GM06990 (cell line): ENCODE measurements around the gene CDH12.

Experiments used
- DNase-seq: peaks from one replicate; pipeline ENCODE4 v3.0.0-alpha.2; 2011; ENCODE audit not compliant: insufficient read length; ENCODE audit errors: extremely low read depth
- H3K27me3 ChIP-seq: replicated peaks from 2 replicates; pipeline ENCODE4 v1.6.0; 2011; ENCODE audit warnings: low read length; ENCODE audit not compliant: control insufficient read depth, insufficient read depth
- H3K36me3 ChIP-seq: 2 replicates; pipeline ENCODE4 v1.5.1; 2011; ENCODE audit warnings: low read length; ENCODE audit not compliant: control insufficient read depth, insufficient read depth
- H3K4me3 ChIP-seq: replicated peaks from 2 replicates; pipeline ENCODE4 v1.5.1; 2011; ENCODE audit warnings: low read depth, mild to moderate bottlenecking, control low read depth, low read length
- TF ChIP-seq, protein P1 (sequence below): IDR thresholded peaks from 2 replicates; pipeline ENCODE4 v1.5.1; 2011; ENCODE audit warnings: low read length, control low read depth, mild to moderate bottlenecking, inconsistent platforms; ENCODE audit not compliant: insufficient read depth, poor library complexity, severe bottlenecking

CDH12 gene

DNA sequence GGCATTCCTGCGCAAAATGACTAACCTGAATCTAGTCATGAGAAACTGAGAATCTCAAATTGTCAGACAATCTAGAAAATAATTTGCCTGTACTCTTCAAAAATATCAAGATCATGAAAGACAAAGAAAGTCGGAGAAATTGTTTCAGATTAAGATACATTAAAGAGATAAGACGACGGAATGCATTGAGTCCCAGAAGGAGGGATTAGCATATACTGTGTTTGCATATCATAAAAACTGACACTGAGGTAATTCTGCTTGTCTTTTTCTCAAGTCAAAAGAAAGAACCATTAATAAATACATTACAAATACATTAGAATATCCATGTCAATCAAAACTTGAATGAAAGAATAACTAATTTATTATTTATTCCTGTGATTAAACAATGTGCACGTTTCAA is 88.4 kb downstream of the CDH12 start:
- TF ChIP-seq, protein P1, sequence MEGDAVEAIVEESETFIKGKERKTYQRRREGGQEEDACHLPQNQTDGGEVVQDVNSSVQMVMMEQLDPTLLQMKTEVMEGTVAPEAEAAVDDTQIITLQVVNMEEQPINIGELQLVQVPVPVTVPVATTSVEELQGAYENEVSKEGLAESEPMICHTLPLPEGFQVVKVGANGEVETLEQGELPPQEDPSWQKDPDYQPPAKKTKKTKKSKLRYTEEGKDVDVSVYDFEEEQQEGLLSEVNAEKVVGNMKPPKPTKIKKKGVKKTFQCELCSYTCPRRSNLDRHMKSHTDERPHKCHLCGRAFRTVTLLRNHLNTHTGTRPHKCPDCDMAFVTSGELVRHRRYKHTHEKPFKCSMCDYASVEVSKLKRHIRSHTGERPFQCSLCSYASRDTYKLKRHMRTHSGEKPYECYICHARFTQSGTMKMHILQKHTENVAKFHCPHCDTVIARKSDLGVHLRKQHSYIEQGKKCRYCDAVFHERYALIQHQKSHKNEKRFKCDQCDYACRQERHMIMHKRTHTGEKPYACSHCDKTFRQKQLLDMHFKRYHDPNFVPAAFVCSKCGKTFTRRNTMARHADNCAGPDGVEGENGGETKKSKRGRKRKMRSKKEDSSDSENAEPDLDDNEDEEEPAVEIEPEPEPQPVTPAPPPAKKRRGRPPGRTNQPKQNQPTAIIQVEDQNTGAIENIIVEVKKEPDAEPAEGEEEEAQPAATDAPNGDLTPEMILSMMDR = no peak
- Histone ChIP-seq H3K4me3 (no peak overlapping the region), H3K27me3 (no peaks in the 10 kb centered on the region), H3K36me3 (no peaks in the 10 kb centered on the region)
- no peak for DNase-seq

DNA sequence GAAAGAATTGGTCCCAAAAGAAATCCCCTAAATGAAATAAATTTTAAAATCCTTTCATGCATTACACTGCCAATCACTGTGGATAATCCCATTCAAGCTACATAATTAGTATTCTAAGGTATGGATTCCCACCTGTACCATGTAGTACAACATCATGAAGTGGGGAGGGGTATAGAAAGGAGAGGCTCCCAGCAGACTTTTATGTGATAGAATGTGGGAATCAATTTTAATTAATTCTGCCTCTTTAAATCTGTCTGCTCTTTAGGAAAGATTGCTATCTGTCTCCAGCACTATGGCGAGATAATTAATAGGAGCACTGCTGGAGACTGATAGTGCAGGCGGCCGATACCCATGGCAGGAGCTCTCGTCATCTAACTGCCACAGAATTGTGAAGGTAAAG is 95.4 kb downstream of the CDH12 start:
- Histone ChIP-seq H3K36me3 (no peaks in the 10 kb centered on the region), H3K27me3 (no peaks in the 10 kb centered on the region), H3K4me3 (no peak overlapping the region)
- TF ChIP-seq, protein P1 = no peak
- no peak for DNase-seq

DNA sequence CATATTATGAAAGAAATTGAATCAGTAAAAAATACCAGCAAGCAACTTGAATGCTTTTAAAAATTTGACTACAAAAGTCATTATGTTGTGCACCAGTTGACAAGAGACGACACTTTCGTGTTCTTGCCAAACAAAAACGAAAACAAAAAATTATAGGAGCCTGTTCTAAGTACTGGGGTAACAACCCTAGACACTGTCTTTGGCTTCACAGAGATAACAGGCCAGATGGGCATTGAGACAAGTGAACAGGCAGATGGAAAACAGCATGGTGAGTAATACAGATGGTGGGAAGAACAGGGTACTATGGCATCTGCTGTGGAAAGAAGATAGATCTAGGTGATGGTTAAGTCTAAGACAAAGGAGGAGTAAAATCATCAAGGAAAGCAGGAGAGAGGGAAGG is 99.0 kb downstream of the CDH12 start:
- TF ChIP-seq, protein P1 = no peak
- no peaks in the 10 kb centered on the region for H3K27me3 ChIP-seq
- no peak for DNase-seq
- H3K36me3 ChIP-seq = no peaks in the 10 kb centered on the region
- no peak overlapping the region for H3K4me3 ChIP-seq

DNA sequence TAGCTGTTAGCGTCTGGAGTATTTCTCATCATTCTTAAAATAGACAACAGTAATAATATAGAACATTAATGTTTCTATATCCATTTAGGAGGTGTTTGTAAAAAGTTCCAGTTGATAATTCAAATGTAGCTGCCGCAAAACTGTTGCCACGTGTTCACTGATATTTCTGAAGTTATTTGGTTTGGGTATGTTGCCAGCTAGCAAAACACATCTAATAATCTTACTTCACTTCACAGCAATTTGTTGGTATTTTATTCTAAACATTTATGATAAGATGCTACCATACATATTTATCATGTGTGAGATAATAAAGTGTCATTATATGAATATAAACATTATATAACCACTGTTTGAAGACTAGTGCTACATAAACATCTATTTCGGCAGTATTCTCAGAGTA is 101.6 kb downstream of the CDH12 start:
- TF ChIP-seq, protein P1 = no peak
- H3K27me3 ChIP-seq = no peaks in the 10 kb centered on the region
- no peaks in the 10 kb centered on the region for H3K36me3 ChIP-seq
- no peak overlapping the region for H3K4me3 ChIP-seq
- no peak for DNase-seq

DNA sequence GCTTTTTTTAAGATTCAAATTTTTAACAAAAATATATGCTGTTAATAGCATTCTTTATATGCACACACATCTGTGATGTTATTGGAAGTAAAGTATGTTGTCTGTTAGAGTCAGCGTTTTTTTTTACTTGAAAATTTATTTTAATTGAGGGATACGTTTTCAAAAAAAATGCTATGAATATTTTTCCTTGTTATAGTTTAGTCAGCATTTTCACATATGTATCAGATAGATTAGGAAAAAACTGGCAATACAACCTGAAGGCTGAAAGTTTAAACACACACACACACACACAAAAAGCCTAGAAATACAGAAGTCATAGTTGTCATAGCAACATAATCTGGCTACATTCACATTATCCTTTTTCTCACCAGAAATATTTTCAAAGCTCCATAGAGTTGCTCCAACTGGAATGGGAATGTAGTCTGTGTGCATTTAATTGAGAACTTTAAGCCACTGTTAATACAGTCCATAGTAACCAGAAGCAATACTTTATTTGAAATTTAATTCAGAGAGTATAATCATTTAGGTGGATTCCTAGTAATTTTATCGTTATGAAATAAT is 116.6 kb downstream of the CDH12 start:
- H3K4me3 ChIP-seq = no peak overlapping the region
- no peak for DNase-seq

More for the DNA sequence above, 116.6 kb downstream of the CDH12 start:
- Histone ChIP-seq H3K27me3 (no peaks in the 10 kb centered on the region), H3K36me3 (no peaks in the 10 kb centered on the region)
- TF ChIP-seq, protein P1 = no peak
